Esophagus (tissue), 2 donors: ENCODE measurements around the gene ZBTB32. TPM values are rescaled to one million over a fixed set of nuclear protein-coding genes. Genes with fewer than 3 reads are reported as not detected.
"Not testable (repeated sequence)": the region's sequence is repeated elsewhere in the genome, so short reads cannot be mapped to it uniquely, and the experiment has no call there.

Experiments
- H3K27ac ChIP-seq, 2 donors: one replicate each; pipeline ENCODE4 v1.5.1; 2013; ENCODE audit warnings: low read depth in 2 of 2, mild to moderate bottlenecking in 2 of 2, inconsistent platforms in 1 of 2, low read length in 1 of 2, moderate library complexity in 1 of 2
- H3K27me3 ChIP-seq, 2 donors: one replicate each; pipeline ENCODE4 v1.6.1; 2013; ENCODE audit warnings: low read length in 2 of 2, control low read depth in 1 of 2, mild to moderate bottlenecking in 1 of 2; ENCODE audit not compliant: insufficient read depth in 2 of 2, control insufficient read depth in 1 of 2
- H3K36me3 ChIP-seq, 2 donors: one replicate each; pipeline ENCODE4 v1.6.1; 2013; ENCODE audit warnings: low read length in 1 of 2; ENCODE audit not compliant: control insufficient read depth in 2 of 2, insufficient read depth in 2 of 2
- H3K4me1 ChIP-seq, 2 donors: one replicate each; pipeline ENCODE4 v1.6.1; 2013; ENCODE audit warnings: low read length in 1 of 2; ENCODE audit not compliant: control insufficient read depth in 2 of 2, insufficient read depth in 2 of 2
- H3K4me3 ChIP-seq, 2 donors: one replicate each; pipeline ENCODE4 v1.5.1; 2013; ENCODE audit warnings: low read length in 2 of 2, mild to moderate bottlenecking in 2 of 2, low read depth in 1 of 2, moderate library complexity in 1 of 2
- H3K9me3 ChIP-seq, 2 donors: one replicate each; pipeline ENCODE4 v1.6.1; 2013; ENCODE audit warnings: mild to moderate bottlenecking in 2 of 2, low read depth in 1 of 2, low read length in 1 of 2, moderate library complexity in 1 of 2; ENCODE audit not compliant: control insufficient read depth in 2 of 2, insufficient read depth in 1 of 2
- WGBS, 2 donors: extraction: QIAGEN DNeasy Blood & Tissue Kit; methylation state at CpG; one replicate each; pipeline ENCODE4 v1.1.7; 2013; 5-methylcytosine and 5-hydroxymethylcytosine counted together
- polyA plus RNA-seq, 2 donors: library from polyadenylated mRNA; stranded (reverse); fragments of 200-250 nt; gene quantifications; one replicate each; pipeline ENCODE4 v1.2.3, GENCODE V29; 2013
- donor health status: healthy with polysubstance abuse.
- donor health status: Bipolar disorder and iron deficiency.

The ZBTB32 gene
- polyA plus RNA-seq, 2 donors = 0.07 to 0.18 TPM

DNA sequence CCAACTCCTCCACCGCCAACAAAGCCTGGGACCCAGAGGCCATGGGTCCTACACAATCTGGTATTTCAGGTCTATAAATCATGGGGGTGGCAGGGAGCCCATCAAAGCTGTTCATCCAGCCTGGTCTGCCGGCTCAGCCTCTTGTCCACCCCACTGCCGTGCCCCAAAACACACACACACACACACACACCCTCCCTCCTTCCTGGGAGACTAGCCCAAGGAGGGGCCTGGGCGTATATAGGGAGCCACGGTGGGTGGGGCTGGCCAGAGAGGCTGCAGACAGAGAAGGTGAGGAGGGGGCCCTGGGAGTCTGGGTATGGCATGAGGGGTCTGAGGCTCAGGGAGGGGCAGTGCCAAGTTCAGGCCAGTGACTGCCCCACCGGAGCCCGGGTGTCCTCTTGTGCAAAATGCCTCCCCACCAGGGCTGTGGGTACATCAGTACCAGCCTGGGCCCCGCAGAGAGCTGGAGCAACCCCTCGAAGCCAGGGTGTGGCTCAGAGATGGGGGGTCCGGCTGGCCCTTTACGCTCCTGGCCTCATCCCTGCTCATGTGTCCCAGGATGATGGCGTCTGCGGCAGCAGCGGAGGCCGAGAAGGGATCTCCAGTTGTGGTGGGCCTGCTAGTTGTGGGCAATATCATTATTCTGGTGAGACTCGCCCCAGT, 38.0 kb upstream of the ZBTB32 start, which contains the start of gene UPK1A:
Gene UPK1A, plus strand, starts transcription at position 267 of the 663 bp plus-strand sequence. Its CDS starts 296 bp downstream, at position 563.
- 58 to 65% methylated on average over 16 of the region's 16 CpGs for WGBS, 2 donors

DNA sequence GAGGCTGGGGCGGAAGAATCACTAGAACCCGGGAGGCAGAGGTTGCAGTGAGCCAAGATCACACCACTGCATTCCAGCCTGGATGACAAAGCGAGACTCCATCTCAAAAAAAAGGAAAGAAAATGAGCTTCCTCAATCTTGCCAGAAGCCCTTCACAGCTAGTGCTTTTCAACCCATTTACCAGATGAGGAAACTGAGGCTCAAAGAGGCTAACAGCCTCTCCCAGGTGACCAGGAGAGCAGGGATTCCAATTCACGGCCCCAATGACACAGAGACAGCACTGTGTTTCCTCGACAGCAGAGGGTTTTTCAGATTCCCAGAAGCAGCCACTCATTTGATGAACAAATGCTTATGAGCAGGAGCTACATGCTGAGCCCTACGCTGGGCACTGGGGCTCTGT, 34.8 kb upstream of the ZBTB32 start:
- WGBS, 2 donors = 65 to 73% methylated on average over 6 of the region's 6 CpGs
- Histone ChIP-seq H3K9me3 (no peaks in the 10 kb centered on the region), H3K4me3 (no peak overlapping the region), H3K4me1 (peaks cover 3 to 4% of the 10 kb centered on the region in 2 donors), H3K36me3 (peaks cover 0 to 5% of the 10 kb centered on the region in 2 donors), H3K27me3 (no peaks in the 10 kb centered on the region), H3K27ac (no peak overlapping the region)

More for the DNA sequence above, 38.0 kb upstream of the ZBTB32 start, which contains the start of gene UPK1A:
- no peak within 1 kb of the TSS for H3K27ac ChIP-seq
- no peaks in the 10 kb centered on the region for H3K27me3 ChIP-seq
- H3K9me3 ChIP-seq = no peaks in the 10 kb centered on the region
- no peak within 1 kb of the TSS for H3K4me3 ChIP-seq
- H3K36me3 ChIP-seq = peaks cover under 1 to 9% of the 10 kb centered on the region in 2 donors
- H3K4me1 ChIP-seq = no peaks in the 10 kb centered on the region

- WGBS, 2 donors = 50 to 65% methylated on average over 4 of the region's 4 CpGs
- no peaks in the 10 kb centered on the region for H3K27me3 ChIP-seq
These were observed 34.4 kb upstream of the ZBTB32 start for GRCh38 chr19:35669974-35670373.

DNA sequence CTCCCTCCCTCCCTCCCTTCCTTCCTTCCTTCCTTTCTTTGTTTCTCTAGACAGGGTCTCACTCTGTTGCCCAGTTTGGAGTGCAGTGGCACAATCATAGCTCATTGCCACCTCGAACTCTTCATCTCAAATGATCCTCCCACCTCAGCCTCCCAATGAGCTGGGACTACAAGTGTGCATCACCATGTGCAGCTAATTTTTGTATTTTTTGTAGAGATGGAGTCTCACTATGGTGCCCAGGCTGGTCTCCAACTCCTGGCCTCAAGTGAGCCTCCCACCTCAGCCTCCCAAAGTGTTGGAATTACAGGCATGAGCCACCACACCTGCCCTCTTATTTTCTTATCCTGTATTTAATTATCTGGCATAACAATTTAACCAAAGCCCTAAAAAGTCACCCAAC, 33.7 kb upstream of the ZBTB32 start:
- H3K27ac ChIP-seq = no peak overlapping the region
- no peaks in the 10 kb centered on the region for H3K9me3 ChIP-seq
- peaks cover 3 to 4% of the 10 kb centered on the region in 2 donors for H3K4me1 ChIP-seq
- H3K36me3 ChIP-seq = no peaks in the 10 kb centered on the region
- no peak overlapping the region for H3K4me3 ChIP-seq
- WGBS, 2 donors = 70 to 83% methylated on average over 1 of the region's 1 CpG
- H3K27me3 ChIP-seq = no peaks in the 10 kb centered on the region

More at GRCh38 chr19:35669974-35670373, 34.4 kb upstream of the ZBTB32 start:
- H3K9me3 ChIP-seq = no peaks in the 10 kb centered on the region
- H3K4me1 ChIP-seq = peaks cover 3 to 4% of the 10 kb centered on the region in 2 donors
- peaks cover 0 to 5% of the 10 kb centered on the region in 2 donors for H3K36me3 ChIP-seq
- H3K27ac ChIP-seq = no peak overlapping the region
- no peak overlapping the region for H3K4me3 ChIP-seq

- WGBS, 2 donors = 27 to 39% methylated on average over 3 of the region's 3 CpGs
- no peak overlapping the region for H3K27ac ChIP-seq
- H3K36me3 ChIP-seq = no peaks in the 10 kb centered on the region
- H3K27me3 ChIP-seq = no peaks in the 10 kb centered on the region
- no peaks in the 10 kb centered on the region for H3K9me3 ChIP-seq
- H3K4me3 ChIP-seq = no peak overlapping the region
- peaks cover 3 to 4% of the 10 kb centered on the region in 2 donors for H3K4me1 ChIP-seq
These were observed 32.5 kb upstream of the ZBTB32 start for GRCh38 chr19:35671818-35672217.

DNA sequence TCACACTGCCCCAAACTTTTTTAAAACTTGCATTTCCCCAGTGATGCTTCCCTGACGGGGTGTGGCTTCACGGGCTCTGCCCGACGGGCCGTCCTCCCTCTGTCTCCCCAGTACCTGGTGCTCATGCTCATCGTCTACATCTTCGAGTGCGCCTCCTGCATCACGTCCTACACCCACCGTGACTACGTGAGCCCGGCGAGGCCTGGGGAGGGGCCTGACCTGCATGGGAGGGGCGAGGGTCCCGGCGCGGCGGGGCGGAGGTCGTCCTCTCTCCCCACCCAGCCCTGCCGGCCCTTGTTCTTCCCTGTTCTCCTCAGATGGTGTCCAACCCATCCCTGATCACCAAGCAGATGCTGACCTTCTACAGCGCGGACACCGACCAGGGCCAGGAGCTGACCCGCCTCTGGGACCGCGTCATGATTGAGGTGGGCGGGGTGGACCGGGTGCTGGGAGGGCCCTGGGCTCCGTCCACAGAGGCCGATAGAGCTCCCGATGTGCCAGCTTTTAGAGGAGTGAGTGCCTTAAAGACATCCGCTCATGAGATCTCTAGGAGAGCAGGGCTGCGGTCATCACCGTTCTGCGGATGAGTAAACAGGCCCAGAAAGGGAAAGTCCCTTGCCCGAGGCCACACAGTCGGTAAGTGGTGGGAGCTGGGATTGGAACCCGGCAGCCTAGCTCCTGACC, 31.1 kb upstream of the ZBTB32 start:
- Histone ChIP-seq H3K27ac (no peak overlapping the region), H3K9me3 (no peaks in the 10 kb centered on the region), H3K27me3 (no peaks in the 10 kb centered on the region), H3K4me1 (peaks cover 3 to 4% of the 10 kb centered on the region in 2 donors), H3K4me3 (peak overlapping the region; percentile 7 to 21), H3K36me3 (no peaks in the 10 kb centered on the region)
- 5% methylated on average over 39 of the region's 39 CpGs for WGBS, 2 donors

GRCh38 chr19:35675589-35676140, 28.7 kb upstream of the ZBTB32 start:
- H3K9me3 ChIP-seq = no peaks in the 10 kb centered on the region
- no peak overlapping the region for H3K27ac ChIP-seq
- H3K36me3 ChIP-seq = no peaks in the 10 kb centered on the region
- H3K27me3 ChIP-seq = no peaks in the 10 kb centered on the region
- 76 to 77% methylated on average over 15 of the region's 15 CpGs for WGBS, 2 donors
- H3K4me3 ChIP-seq = no peak overlapping the region
- H3K4me1 ChIP-seq = peaks cover 3 to 4% of the 10 kb centered on the region in 2 donors

DNA sequence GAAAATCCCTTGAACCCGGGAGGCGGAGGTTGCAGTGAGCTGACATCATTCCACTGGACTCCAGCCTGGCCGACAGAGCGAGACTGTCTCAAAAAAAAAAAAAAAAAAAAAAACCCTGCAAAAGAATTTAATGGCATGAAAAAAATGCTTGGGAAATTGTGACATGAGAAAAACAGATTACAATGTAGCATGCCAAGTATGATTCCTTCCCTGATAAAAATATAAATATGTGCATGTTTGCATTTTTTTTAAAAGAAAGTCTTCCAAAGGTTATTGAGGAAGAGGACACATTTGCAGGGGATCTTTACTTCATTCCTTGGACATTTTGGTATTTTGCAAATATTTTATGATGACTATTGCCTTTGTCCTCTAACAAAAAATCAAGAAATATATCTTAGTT, 14.5 kb upstream of the ZBTB32 start:
- WGBS, 2 donors = 69 to 75% methylated on average over 4 of the region's 4 CpGs

GRCh38 chr19:35691106-35691505, 13.3 kb upstream of the ZBTB32 start:
- H3K27me3 ChIP-seq, H3K27ac ChIP-seq, H3K9me3 ChIP-seq: not testable (repeated sequence)

More for the DNA sequence above, 14.5 kb upstream of the ZBTB32 start:
- Histone ChIP-seq H3K36me3 (no peaks in the 10 kb centered on the region), H3K4me3 (no peak overlapping the region), H3K4me1 (no peaks in the 10 kb centered on the region), H3K27ac (no peak overlapping the region), H3K27me3 (no peaks in the 10 kb centered on the region), H3K9me3 (no peaks in the 10 kb centered on the region)

More at GRCh38 chr19:35691106-35691505, 13.3 kb upstream of the ZBTB32 start:
- H3K36me3 ChIP-seq, H3K4me3 ChIP-seq, H3K4me1 ChIP-seq: not testable (repeated sequence)
- 95 to 97% methylated on average over 21 to 37 of the region's 37 CpGs for WGBS, 2 donors
